ENCODE measurements around the gene RNU5D-1. TPM values are rescaled to one million over a fixed set of nuclear protein-coding genes. Genes with fewer than 3 reads are reported as not detected.
"Not testable (repeated sequence)": the region's sequence is repeated elsewhere in the genome, so short reads cannot be mapped to it uniquely, and the experiment has no call there.

RNU5D-1 gene
- total and polyA plus RNA-seq, 10 of the 15 experiments (the other 5 are each of a cell fraction or from before 2014, with no cell fraction given) = not detected

DNA sequence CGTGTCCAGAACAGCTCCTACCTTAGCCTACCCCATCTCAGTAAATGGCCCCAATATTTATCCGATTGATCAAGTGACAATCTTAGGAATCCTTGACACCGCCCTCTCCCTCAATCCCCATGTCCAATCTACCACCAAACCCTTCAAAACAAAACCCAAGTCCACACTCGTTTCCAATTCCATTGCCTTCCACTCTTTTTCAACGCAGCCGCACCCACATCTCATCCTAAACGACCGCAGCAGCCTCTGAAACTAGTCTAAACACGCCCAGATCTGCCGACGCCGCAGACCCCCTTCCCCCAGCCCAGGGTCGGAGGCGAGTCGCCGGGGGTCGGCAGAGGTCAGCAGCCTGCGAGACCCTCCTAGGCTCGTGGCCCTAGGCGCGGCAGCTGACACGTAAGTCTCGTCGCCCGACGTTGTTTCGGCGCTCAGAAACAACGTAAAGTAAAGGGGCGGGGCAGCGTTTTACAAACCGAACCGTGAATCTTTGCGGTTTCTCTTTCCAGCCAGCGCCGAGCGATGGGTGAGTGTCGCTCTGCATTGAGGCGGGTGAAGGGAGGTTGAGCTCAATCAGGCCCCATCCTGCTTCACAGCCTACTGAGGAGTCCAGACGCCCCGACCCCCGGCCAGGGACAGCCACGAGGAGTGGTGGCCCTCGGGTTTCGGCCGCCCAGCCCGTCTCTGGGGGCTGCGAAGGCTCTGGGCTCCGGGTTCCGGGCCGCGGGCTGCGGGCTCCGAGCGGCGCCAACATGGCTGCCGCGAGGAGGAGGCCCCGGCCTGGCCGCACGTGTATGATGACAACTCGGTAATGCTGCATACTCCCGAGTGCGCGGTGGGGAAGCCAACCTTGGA lies 44.3 kb upstream of the RNU5D-1 start, which contains the start of gene RPS8 (continued):
- TF ChIP-seq SREBF1 (IDR thresholded peaks at IDR 0.05; ENCODE audit: low read length) (no peak), TCF7 (IDR thresholded peaks at IDR 0.05; ENCODE audit: borderline replicate concordance) (no peak; the same call in 1 of the 2 replicates), SUPT20H (IDR thresholded peaks at IDR 0.05; ENCODE audit: borderline replicate concordance, control insufficient read depth, low read depth, low read length) (no peak), SPI1 (IDR thresholded peaks at IDR 0.05; ENCODE audit: borderline replicate concordance, insufficient read depth, low read depth, low read length) (no peak), POLR2A (IDR thresholded peaks at IDR 0.05; ENCODE audit: low read depth, low read length) (peak; percentile 99), YBX1 (IDR thresholded peaks at IDR 0.05) (peak; percentile 44; the same call in 1 of the 2 replicates), KAT2A (conservative IDR thresholded peaks at IDR 0.05; ENCODE audit: control insufficient read depth, low read depth, low read length) (no peak), LARP7 (IDR thresholded peaks at IDR 0.05) (peak; percentile 84)
- TF ChIP-seq, protein P1, sequence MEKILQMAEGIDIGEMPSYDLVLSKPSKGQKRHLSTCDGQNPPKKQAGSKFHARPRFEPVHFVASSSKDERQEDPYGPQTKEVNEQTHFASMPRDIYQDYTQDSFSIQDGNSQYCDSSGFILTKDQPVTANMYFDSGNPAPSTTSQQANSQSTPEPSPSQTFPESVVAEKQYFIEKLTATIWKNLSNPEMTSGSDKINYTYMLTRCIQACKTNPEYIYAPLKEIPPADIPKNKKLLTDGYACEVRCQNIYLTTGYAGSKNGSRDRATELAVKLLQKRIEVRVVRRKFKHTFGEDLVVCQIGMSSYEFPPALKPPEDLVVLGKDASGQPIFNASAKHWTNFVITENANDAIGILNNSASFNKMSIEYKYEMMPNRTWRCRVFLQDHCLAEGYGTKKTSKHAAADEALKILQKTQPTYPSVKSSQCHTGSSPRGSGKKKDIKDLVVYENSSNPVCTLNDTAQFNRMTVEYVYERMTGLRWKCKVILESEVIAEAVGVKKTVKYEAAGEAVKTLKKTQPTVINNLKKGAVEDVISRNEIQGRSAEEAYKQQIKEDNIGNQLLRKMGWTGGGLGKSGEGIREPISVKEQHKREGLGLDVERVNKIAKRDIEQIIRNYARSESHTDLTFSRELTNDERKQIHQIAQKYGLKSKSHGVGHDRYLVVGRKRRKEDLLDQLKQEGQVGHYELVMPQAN (conservative IDR thresholded peaks at IDR 0.05) = peak; percentile 79

DNA sequence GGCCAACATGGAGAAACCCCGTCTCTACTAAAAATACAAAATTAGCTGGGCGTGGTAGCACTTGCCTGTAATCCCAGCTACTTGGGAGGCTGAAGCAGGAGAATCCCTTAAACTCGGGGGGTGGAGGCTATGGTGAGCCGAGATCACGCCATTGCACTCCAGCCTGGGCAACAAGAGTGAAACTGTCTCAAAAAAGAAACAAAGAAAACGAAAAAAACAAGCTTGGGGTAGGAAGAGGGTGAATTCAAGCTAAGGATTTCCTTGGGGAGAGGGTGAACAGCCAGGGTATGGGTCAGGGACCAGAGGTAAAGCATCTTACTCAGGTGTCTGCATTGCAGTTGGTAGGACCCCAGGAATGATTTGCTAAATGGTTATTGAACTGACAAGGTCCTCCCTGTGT lies 35.5 kb upstream of the RNU5D-1 start:
- H3K27ac ChIP-seq (ENCODE audit: control insufficient read depth, insufficient read depth); DNase-seq (ENCODE audit: low read depth, low spot score); H3K9ac ChIP-seq (ENCODE audit: control insufficient read depth, insufficient read depth, low read length); intact Hi-C loops (cut with micrococcal nuclease; ENCODE audit: unreplicated experiment); H3K9me3 ChIP-seq (replicated peaks; ENCODE audit: control insufficient read depth, insufficient read depth, low read length); H3K4me2 ChIP-seq (ENCODE audit: control insufficient read depth, insufficient read depth); H3K4me3 ChIP-seq; H3K27me3 ChIP-seq (replicated peaks in 1 of 2; ENCODE audit: control insufficient read depth in 2 of 2, insufficient read depth in 2 of 2, low read length in 1 of 2); H4K20me1 ChIP-seq (ENCODE audit: control insufficient read depth, insufficient read depth); H3K79me2 ChIP-seq (ENCODE audit: control insufficient read depth, insufficient read depth, low read length); CTCF ChIA-PET; ATAC-seq; H2AFZ ChIP-seq (ENCODE audit: control insufficient read depth, low read depth, low read length); RAD21 ChIA-PET (ENCODE audit: unreplicated experiment); FAIRE-seq; in situ Hi-C loops (cut with MboI); BruUV-seq (replicated peaks); H3K4me1 ChIP-seq (ENCODE audit: control insufficient read depth, insufficient read depth, low read length): not testable (repeated sequence)
- POLR2A ChIA-PET = interaction anchor here (0.8 to 2.1 kb wide), 2 partner anchors 9 to 31 kb away, joined by 3 to 10 read pairs; partner anchors contain the start of gene RPS8
- WGBS (ENCODE audit: insufficient coverage, insufficient replicate concordance, low lambda C conversion rate, missing lambda C conversion rate) = 91% methylated on average over 6 of the region's 6 CpGs
- H3K36me3 ChIP-seq (ENCODE audit: control insufficient read depth in 2 of 2, insufficient read depth in 2 of 2, low read length in 1 of 2) = peaks cover 17 to 28% of the 10 kb centered on the region in 2 experiments
- SMC1A ChIA-PET (ENCODE audit: uncharacterized antibody, unreplicated experiment) = interaction anchor here (2.7 kb wide), 1 partner anchor 18 kb away, joined by 6 read pairs; no protein-coding TSS in a partner anchor
